Stimulated activated memory B cell treated with anti-CD40 and anti-IgM and Interleukin-4, amounts not matched to agents 10 μg/mL and 1 μg/mL and 100 μg/mL, for 72 hours (primary cell): ENCODE results near the gene ERGIC3.

Experiments used
- ATAC-seq: fragments of 150-1000 bp; cut with Tn5 transposase; 2 replicates; pipeline ENCODE4 v1.10.0; 2021
- H3K27ac Mint-ChIP-seq: one replicate; pipeline ENCODE4 v1.8.0; 2022; ENCODE audit warnings: mild to moderate bottlenecking, mixed read lengths
- H3K27me3 Mint-ChIP-seq: one replicate; pipeline ENCODE4 v1.8.0; 2022; ENCODE audit warnings: mixed read lengths
- H3K36me3 Mint-ChIP-seq: one replicate; pipeline ENCODE4 v1.8.0; 2022; ENCODE audit warnings: mixed read lengths
- H3K4me1 Mint-ChIP-seq: one replicate; pipeline ENCODE4 v1.8.0; 2022; ENCODE audit warnings: mixed read lengths
- H3K4me3 Mint-ChIP-seq: one replicate; pipeline ENCODE4 v1.8.0; 2022; ENCODE audit warnings: mild to moderate bottlenecking, moderate library complexity, mixed read lengths
- H3K9me3 Mint-ChIP-seq: one replicate; pipeline ENCODE4 v1.8.0; 2022; ENCODE audit warnings: mixed read lengths

Gene ERGIC3

DNA sequence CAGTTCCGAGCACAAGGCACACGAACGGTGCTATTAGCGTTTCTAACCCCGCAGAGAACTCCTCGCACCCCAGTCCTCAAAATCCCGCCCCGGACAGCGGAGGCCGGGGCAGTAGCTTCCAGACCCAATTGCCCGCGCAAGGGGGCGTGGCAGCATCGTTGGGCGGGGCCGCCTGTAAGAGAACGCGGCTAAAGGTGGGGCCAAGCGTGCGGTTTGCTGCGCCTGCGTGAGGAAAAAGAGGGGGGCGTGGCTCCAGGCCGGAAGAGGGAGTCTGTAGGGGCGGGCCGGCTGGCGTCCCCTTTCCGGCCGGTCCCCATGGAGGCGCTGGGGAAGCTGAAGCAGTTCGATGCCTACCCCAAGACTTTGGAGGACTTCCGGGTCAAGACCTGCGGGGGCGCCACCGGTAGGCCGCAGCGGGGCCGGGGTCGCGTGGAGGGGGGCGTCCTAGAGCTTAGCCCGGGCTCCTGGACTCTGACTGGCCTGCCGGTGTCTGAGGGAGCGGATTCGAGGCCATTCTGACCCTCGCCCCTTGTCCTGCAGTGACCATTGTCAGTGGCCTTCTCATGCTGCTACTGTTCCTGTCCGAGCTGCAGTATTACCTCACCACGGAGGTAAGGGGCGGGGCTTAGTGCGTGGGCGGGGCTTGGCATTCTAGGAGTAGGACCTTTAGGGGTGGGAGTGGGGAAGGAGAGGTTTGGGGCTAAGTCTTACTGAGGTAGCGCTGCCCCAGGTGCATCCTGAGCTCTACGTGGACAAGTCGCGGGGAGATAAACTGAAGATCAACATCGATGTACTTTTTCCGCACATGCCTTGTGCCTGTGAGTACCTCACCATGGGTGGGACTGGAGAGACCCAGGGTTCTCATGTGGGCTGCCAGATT is at the start of gene ERGIC3:
TSS of gene ERGIC3 (plus strand) at position 296 of the 880 bp plus-strand sequence. CDS start at position 316, 20 bp downstream.
- H3K36me3 Mint-ChIP-seq: peaks cover 9% of the 10 kb centered on the region
- H3K27ac Mint-ChIP-seq: peak within 1 kb of the TSS; percentile 76
- H3K4me3 Mint-ChIP-seq: peak within 1 kb of the TSS; percentile 87
- peak; percentile 99 for ATAC-seq
- H3K4me1 Mint-ChIP-seq: peaks cover 16% of the 10 kb centered on the region
- H3K27me3 Mint-ChIP-seq: no peaks in the 10 kb centered on the region
- H3K9me3 Mint-ChIP-seq: no peaks in the 10 kb centered on the region

DNA sequence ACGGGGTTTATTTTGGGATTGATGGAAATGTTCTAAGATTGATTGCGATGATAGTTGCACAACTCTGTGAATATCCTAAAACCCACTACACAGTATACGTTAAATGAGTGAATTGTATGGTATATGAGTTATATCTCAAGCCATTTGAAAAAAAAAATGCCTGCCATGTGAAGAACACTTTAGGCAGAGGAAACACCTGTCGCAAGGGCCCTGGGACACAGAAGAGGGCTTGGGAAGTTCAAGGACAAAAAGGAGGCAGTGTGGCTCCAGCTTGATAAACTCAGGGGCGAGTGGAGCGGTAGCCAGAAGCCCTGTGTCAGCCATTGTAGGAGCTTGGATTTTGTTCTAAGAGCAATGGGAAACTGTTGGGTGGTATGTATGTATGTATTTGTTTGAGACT is 49.5 kb upstream of the ERGIC3 start:
- H3K4me1 Mint-ChIP-seq: peaks cover 46% of the 10 kb centered on the region
- no peak overlapping the region for H3K4me3 Mint-ChIP-seq
- peak overlapping the region; percentile 98 for H3K27ac Mint-ChIP-seq
- no peaks in the 10 kb centered on the region for H3K27me3 Mint-ChIP-seq
- ATAC-seq: no peak
- H3K9me3 Mint-ChIP-seq: no peaks in the 10 kb centered on the region
- H3K36me3 Mint-ChIP-seq: peaks cover 55% of the 10 kb centered on the region

DNA sequence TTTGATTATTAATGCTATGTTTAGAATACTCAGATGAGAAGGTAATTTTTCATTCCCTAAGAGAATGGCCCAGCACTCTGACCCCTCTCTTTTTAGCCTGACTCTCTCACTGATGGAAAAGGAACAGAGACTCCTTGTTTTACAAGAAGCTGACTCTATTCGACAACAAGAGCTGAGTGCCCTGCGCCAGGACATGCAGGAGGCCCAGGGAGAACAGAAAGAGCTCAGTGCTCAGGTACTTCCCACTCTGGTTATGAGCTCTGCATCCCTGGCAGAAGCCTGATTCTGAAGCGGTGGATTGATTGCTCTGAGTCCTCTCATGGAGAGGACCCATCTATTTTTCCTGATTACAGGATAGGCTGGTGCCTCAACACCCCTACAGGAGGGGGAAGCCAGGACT is 45.4 kb upstream of the ERGIC3 start:
- H3K9me3 Mint-ChIP-seq: no peaks in the 10 kb centered on the region
- H3K4me3 Mint-ChIP-seq: no peak overlapping the region
- no peak overlapping the region for H3K27ac Mint-ChIP-seq
- no peaks in the 10 kb centered on the region for H3K27me3 Mint-ChIP-seq
- H3K36me3 Mint-ChIP-seq: peaks cover 80% of the 10 kb centered on the region
- ATAC-seq: no peak
- peaks cover 33% of the 10 kb centered on the region for H3K4me1 Mint-ChIP-seq

DNA sequence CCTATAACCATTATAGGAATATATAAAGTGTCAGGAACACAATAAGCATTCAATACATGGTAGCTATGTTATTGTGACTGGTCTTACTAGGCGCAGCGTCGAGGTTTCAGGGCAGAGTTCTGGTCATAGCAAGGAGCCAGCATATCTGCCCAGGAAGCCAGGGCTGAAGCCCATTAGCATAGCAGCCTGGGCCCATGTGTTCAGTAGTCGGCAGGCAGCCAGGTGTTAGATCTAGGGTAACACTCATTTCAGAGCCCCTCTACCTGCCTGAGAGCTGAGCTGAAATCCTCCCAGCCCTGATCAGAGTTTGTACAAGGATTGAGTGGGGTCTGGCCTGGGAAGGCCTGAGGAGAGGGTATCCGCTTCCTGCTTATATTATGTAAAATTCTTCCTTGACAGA is 44.6 kb upstream of the ERGIC3 start:
- ATAC-seq: no peak
- Mint-ChIP-seq H3K4me3 (no peak overlapping the region), H3K4me1 (peaks cover 34% of the 10 kb centered on the region), H3K27ac (no peak overlapping the region), H3K27me3 (no peaks in the 10 kb centered on the region), H3K9me3 (no peaks in the 10 kb centered on the region), H3K36me3 (peaks cover 87% of the 10 kb centered on the region)

DNA sequence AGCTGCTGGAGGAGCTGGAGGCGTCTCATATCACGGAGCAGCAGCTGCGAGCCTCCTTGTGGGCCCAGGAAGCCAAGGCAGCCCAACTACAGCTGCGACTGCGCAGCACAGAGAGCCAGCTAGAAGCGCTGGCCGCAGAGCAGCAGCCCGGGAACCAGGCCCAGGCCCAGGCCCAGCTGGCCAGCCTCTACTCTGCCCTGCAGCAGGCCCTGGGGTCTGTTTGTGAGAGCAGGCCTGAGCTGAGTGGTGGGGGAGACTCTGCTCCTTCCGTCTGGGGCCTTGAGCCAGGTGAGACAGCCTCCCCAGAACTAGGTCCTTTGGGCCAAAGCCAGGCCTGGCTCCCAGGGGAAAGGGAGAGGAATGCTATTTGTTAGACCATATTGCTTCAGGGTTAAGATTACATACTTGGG is 44.1 kb upstream of the ERGIC3 start:
- peaks cover 87% of the 10 kb centered on the region for H3K36me3 Mint-ChIP-seq
- H3K27ac Mint-ChIP-seq: no peak overlapping the region
- no peak for ATAC-seq
- no peak overlapping the region for H3K4me3 Mint-ChIP-seq
- H3K4me1 Mint-ChIP-seq: peaks cover 34% of the 10 kb centered on the region
- no peaks in the 10 kb centered on the region for H3K27me3 Mint-ChIP-seq
- no peaks in the 10 kb centered on the region for H3K9me3 Mint-ChIP-seq

DNA sequence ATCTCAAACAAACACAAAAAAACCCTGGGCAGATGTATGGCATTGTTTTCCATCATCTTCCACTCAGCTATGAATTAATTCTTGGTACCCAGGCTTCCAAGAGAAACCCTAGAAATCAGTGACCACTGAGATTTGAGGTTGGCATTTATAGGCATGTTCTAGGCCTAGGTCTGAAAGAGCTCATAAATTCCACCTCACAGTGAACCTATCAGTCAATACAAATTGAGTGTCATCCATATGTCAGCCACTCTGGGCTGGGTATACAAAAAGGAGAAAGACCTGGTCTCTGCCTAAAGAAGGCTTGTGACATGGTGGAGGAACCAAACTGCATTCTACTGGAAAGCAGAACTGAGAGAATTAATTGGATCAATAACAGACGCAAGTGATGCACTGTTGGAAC is 42.6 kb upstream of the ERGIC3 start:
- ATAC-seq: no peak
- Mint-ChIP-seq H3K27me3 (no peaks in the 10 kb centered on the region), H3K4me3 (no peak overlapping the region), H3K36me3 (peaks cover 90% of the 10 kb centered on the region), H3K27ac (peak overlapping the region; percentile 7), H3K9me3 (no peaks in the 10 kb centered on the region), H3K4me1 (peaks cover 45% of the 10 kb centered on the region)

DNA sequence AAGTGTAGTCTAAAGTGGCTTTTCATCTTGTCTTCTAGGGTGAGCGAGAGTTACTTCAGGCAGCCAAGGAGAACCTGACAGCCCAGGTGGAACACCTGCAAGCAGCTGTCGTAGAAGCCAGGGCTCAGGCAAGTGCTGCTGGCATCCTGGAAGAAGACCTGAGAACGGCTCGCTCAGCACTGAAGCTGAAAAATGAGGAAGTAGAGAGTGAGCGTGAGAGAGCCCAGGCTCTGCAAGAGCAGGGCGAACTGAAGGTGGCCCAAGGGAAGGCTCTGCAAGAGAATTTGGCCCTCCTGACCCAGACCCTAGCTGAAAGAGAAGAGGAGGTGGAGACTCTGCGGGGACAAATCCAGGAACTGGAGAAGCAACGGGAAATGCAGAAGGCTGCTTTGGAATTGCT is 39.5 kb upstream of the ERGIC3 start:
- Mint-ChIP-seq H3K4me3 (peak overlapping the region; percentile 5), H3K27ac (peak overlapping the region; percentile 90), H3K36me3 (peaks cover 89% of the 10 kb centered on the region), H3K9me3 (no peaks in the 10 kb centered on the region), H3K4me1 (peaks cover 61% of the 10 kb centered on the region), H3K27me3 (no peaks in the 10 kb centered on the region)
- peak; percentile 97 for ATAC-seq

DNA sequence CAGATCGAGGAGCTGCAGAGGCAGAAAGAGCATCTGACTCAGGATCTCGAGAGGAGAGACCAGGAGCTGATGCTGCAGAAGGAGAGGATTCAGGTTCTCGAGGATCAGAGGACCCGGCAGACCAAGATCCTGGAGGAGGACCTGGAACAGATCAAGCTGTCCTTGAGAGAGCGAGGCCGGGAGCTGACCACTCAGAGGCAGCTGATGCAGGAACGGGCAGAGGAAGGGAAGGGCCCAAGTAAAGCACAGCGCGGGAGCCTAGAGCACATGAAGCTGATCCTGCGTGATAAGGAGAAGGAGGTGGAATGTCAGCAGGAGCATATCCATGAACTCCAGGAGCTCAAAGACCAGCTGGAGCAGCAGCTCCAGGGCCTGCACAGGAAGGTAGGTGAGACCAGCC is 38.6 kb upstream of the ERGIC3 start:
- Mint-ChIP-seq H3K9me3 (no peaks in the 10 kb centered on the region), H3K36me3 (peaks cover 84% of the 10 kb centered on the region), H3K4me1 (peaks cover 71% of the 10 kb centered on the region), H3K4me3 (no peak overlapping the region), H3K27ac (peak overlapping the region; percentile 90), H3K27me3 (no peaks in the 10 kb centered on the region)
- no peak for ATAC-seq

DNA sequence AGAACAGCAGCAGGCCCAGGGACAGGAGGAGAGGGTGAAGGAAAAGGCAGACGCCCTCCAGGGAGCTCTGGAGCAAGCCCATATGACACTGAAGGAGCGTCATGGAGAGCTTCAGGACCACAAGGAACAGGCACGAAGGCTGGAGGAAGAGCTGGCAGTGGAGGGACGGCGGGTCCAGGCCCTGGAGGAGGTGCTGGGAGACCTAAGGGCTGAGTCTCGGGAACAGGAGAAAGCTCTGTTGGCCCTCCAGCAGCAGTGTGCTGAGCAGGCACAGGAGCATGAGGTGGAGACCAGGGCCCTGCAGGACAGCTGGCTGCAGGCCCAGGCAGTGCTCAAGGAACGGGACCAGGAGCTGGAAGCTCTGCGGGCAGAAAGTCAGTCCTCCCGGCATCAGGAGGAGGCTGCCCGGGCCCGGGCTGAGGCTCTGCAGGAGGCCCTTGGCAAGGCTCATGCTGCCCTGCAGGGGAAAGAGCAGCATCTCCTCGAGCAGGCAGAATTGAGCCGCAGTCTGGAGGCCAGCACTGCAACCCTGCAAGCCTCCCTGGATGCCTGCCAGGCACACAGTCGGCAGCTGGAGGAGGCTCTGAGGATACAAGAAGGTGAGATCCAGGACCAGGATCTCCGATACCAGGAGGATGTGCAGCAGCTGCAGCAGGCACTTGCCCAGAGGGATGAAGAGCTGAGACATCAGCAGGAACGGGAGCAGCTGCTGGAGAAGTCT is 37.9 kb upstream of the ERGIC3 start:
- no peak for ATAC-seq
- Mint-ChIP-seq H3K27ac (peak overlapping the region; percentile 90), H3K4me3 (no peak overlapping the region), H3K9me3 (no peaks in the 10 kb centered on the region), H3K4me1 (peaks cover 78% of the 10 kb centered on the region), H3K36me3 (peaks cover 84% of the 10 kb centered on the region), H3K27me3 (no peaks in the 10 kb centered on the region)

DNA sequence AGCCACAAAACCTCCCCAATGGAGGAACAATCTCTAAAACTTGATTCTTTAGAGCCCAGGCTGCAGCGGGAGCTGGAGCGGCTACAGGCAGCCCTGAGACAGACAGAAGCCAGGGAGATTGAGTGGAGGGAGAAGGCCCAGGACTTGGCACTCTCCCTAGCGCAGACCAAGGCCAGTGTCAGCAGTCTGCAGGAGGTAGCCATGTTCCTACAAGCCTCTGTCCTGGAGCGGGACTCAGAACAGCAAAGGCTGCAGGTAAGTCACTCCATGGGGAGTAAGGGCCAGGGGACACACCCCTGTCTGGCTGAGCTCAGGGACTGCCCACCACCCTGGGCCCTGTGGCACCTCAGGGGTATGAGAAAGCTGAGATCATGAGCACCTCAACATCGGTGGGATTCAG is 37.1 kb upstream of the ERGIC3 start:
- Mint-ChIP-seq H3K27me3 (no peaks in the 10 kb centered on the region), H3K4me3 (no peak overlapping the region), H3K9me3 (no peaks in the 10 kb centered on the region), H3K36me3 (peaks cover 86% of the 10 kb centered on the region), H3K4me1 (peaks cover 82% of the 10 kb centered on the region), H3K27ac (peak overlapping the region; percentile 30)
- ATAC-seq: no peak

DNA sequence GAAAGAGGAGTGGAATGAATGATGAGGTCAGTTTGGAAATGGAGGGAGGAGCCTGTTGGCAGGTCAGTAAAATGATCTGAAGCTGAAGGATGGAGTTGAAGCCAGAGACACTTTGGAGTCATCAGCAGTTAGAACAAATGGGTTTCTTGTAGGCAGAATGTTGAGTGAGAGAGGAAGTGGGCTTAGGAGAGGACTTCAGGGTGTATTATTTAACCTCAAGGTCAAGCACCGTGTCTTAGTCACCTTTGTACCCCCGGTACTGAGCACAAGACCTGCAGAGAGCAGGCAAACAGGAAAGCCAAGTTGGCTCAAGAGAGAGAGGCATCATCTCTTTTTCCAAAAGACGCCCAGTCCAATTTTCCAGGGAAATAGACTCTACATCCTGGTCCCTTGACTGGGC is 35.7 kb upstream of the ERGIC3 start:
- Mint-ChIP-seq H3K9me3 (no peaks in the 10 kb centered on the region), H3K4me3 (no peak overlapping the region), H3K36me3 (peaks cover 74% of the 10 kb centered on the region), H3K27ac (peak overlapping the region; percentile 30), H3K27me3 (no peaks in the 10 kb centered on the region), H3K4me1 (peaks cover 73% of the 10 kb centered on the region)
- ATAC-seq: no peak

DNA sequence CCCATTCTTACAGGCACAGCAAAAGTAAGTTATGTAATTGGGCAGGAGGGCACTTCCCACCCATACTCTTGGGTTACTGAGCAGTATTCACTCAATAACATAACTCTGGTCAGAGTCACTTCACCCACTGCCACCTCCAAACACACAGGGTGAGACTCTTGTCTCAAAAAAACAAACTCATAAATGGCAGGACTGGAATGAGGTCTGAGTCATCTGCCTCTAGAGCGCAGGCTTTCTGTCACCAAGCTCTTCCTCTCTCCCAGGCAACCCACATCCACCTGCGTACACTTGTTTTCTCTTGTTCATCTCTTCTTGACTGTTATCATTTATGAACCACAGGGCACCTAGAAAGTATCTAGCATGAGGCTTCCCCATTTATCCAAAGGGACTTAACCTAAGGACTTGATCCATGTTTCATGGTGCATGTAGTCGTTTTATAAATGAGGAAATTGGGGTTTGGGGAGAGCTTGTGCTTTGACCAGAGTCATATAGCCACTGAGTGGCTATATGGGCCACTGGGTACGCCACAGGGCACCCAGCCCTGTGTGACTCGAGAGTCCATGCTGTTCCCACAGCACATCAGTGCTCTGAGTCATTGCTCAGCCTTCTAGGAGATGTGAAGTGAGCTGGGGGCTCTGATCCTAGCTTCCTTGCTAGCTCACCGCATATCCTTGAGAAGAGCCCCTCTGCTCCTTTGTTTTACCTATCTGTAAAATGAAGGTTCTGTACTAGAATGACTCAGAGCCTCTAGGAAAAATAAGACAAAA is 34.8 kb upstream of the ERGIC3 start:
- no peak overlapping the region for H3K4me3 Mint-ChIP-seq
- H3K4me1 Mint-ChIP-seq: peaks cover 72% of the 10 kb centered on the region
- no peaks in the 10 kb centered on the region for H3K9me3 Mint-ChIP-seq
- peak; percentile 65 for ATAC-seq
- H3K36me3 Mint-ChIP-seq: peaks cover 78% of the 10 kb centered on the region
- no peaks in the 10 kb centered on the region for H3K27me3 Mint-ChIP-seq
- H3K27ac Mint-ChIP-seq: peak overlapping the region; percentile 30

DNA sequence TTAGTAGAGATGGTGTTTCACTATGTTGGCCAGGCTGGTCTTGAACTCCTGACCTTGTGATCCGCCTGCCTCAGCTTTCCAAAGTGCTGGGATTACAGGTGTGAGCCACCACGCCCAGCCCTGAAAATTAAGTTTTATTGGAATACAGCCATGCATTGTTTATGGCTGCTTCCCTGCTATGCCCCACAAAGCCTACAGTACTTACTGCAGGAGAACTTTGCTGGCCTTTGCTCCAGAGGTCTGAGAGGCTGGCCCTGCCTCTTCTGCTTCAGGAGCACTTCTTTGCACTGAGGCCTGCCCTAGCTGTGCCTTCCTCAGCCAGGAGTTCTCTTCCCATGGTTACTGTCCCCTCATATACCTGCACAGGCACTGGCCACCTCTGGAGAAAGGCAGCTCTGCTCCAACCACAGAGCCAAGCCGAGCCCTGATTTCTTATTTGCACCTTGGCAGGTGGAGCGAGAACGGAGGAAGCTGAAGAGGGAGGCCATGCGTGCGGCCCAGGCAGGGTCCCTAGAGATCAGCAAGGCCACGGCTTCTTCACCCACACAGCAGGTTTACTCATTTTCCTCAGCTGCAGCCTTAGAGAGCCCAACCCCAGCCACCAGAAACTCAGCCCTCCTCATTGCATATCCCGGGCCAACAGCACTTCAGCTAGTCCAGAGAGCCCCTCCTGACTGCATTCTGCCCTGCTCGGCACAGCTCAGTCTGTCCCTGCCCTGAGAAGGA is 33.2 kb upstream of the ERGIC3 start:
- H3K4me1 Mint-ChIP-seq: peaks cover 56% of the 10 kb centered on the region
- peak overlapping the region; percentile 53 for H3K4me3 Mint-ChIP-seq
- peak; percentile 87 for ATAC-seq
- no peaks in the 10 kb centered on the region for H3K27me3 Mint-ChIP-seq
- peak overlapping the region; percentile 73 for H3K27ac Mint-ChIP-seq
- peaks cover 76% of the 10 kb centered on the region for H3K36me3 Mint-ChIP-seq
- no peaks in the 10 kb centered on the region for H3K9me3 Mint-ChIP-seq

DNA sequence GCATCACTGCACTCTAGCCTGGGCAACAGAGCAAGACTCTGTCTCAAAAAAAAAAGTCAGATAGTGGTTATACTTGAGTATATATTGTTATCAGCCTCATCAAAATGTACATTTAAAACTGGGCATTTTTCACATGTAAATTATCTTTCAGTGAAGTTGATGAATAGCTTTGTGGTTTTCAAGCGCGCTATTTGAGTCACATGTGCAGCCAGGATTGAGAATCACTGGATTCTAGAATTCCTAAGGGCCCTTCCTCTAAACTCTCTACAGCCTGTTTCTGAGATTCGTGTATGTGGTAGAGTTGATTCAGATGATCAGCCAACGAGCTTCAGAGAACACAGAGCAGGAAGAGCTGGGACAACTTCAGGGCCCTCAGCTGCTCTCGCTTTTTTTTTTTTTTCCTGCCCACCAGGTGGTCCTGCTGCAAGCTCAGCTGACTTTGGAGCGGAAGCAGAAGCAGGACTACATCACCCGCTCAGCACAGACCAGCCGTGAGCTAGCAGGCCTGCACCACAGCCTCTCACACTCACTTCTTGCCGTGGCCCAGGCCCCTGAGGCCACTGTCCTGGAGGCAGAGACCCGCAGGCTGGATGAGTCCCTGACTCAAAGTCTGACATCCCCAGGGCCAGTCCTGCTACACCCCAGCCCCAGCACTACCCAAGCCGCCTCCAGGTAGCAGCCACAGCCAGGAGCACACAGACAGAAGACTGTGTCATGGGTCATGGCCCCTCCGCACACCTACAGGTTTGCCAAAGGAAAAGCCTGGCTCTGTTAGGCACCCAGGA is 30.7 kb upstream of the ERGIC3 start:
- no peak for ATAC-seq
- H3K36me3 Mint-ChIP-seq: peaks cover 55% of the 10 kb centered on the region
- H3K9me3 Mint-ChIP-seq: no peaks in the 10 kb centered on the region
- H3K27ac Mint-ChIP-seq: peak overlapping the region; percentile 54
- no peaks in the 10 kb centered on the region for H3K27me3 Mint-ChIP-seq
- H3K4me1 Mint-ChIP-seq: peaks cover 38% of the 10 kb centered on the region
- no peak overlapping the region for H3K4me3 Mint-ChIP-seq
